Astrocyte of the cerebellum (primary cell): ENCODE data around the gene MTUS2.

Experiments
- DNase-seq: peaks from one replicate; pipeline ENCODE4 v3.0.0-alpha.2; 2011; ENCODE audit warnings: low read depth
- H3K4me3 ChIP-seq: 2 replicates; pipeline ENCODE4 v1.5.1; 2011; ENCODE audit warnings: mild to moderate bottlenecking, low read depth, low read length, moderate library complexity
- CTCF ChIP-seq: IDR thresholded peaks from 2 replicates; pipeline ENCODE4 v1.5.1; 2012; ENCODE audit warnings: low read length, low read depth, moderate library complexity, mild to moderate bottlenecking; ENCODE audit errors: missing control alignments
- in situ Hi-C: cut with HindIII; loops from 2 replicates; pipeline ENCODE4 v1.10.0; 2017; ENCODE audit warnings: low sequenced_read_pairs

Gene MTUS2

GRCh38 chr13:29487466-29488454 is 667.6 kb downstream of the MTUS2 start:
- in situ Hi-C loops: no loop called here
- TF ChIP-seq CTCF: no peak
- no peak for DNase-seq
- no peak overlapping the region for H3K4me3 ChIP-seq

GRCh38 chr13:29489650-29490560 is 669.8 kb downstream of the MTUS2 start:
- no peak for TF ChIP-seq CTCF
- DNase-seq: no peak
- in situ Hi-C loops: no loop called here
- H3K4me3 ChIP-seq: no peak overlapping the region

- H3K4me3 ChIP-seq: no peak overlapping the region
- in situ Hi-C loops: no loop called here
- no peak for DNase-seq
- no peak for TF ChIP-seq CTCF
These were observed 670.4 kb downstream of the MTUS2 start for GRCh38 chr13:29490561-29490885.

- DNase-seq: no peak
- in situ Hi-C loops: no loop called here
- H3K4me3 ChIP-seq: no peak overlapping the region
- no peak for TF ChIP-seq CTCF
These were observed 671.1 kb downstream of the MTUS2 start for GRCh38 chr13:29491248-29491647.

GRCh38 chr13:29493796-29494195 is 673.7 kb downstream of the MTUS2 start:
- DNase-seq: no peak
- no peak for TF ChIP-seq CTCF
- in situ Hi-C loops: no loop called here
- no peak overlapping the region for H3K4me3 ChIP-seq

GRCh38 chr13:29494520-29494919 is 674.4 kb downstream of the MTUS2 start:
- in situ Hi-C loops: no loop called here
- no peak overlapping the region for H3K4me3 ChIP-seq
- TF ChIP-seq CTCF: no peak

More at GRCh38 chr13:29494520-29494919, 674.4 kb downstream of the MTUS2 start:
- DNase-seq: no peak
